Muscle of leg (tissue), 11 donors: ENCODE measurements around the gene BRD7. TPM values are rescaled to one million over a fixed set of nuclear protein-coding genes. Genes with fewer than 3 reads are reported as not detected.

Source experiments
- DNase-seq: peaks from one replicate; pipeline ENCODE4 v3.0.0; 2013
- H3K27ac ChIP-seq: one replicate; pipeline ENCODE4 v1.5.1; 2013; ENCODE audit warnings: mild to moderate bottlenecking, low read length, control low read depth
- H3K27me3 ChIP-seq: one replicate; pipeline ENCODE4 v1.6.1; 2013; ENCODE audit warnings: low read length; ENCODE audit not compliant: control insufficient read depth, insufficient read depth
- H3K36me3 ChIP-seq: one replicate; pipeline ENCODE4 v1.6.1; 2013; ENCODE audit warnings: low read length; ENCODE audit not compliant: control insufficient read depth, insufficient read depth
- H3K4me1 ChIP-seq: one replicate; pipeline ENCODE4 v1.6.1; 2013; ENCODE audit warnings: low read length; ENCODE audit not compliant: control insufficient read depth, insufficient read depth
- H3K4me3 ChIP-seq: one replicate; pipeline ENCODE4 v1.5.1; 2013; ENCODE audit warnings: low read length, control low read depth
- H3K9me3 ChIP-seq: replicated peaks from 2 replicates; pipeline ENCODE4 v1.6.1; 2013; ENCODE audit warnings: low read depth, low read length; ENCODE audit not compliant: control insufficient read depth
- WGBS: methylation state at CpG from one replicate; pipeline ENCODE4 v1.1.5; 2013; ENCODE audit warnings: missing lambda C conversion rate; ENCODE audit not compliant: insufficient coverage; 5-methylcytosine and 5-hydroxymethylcytosine counted together
- polyA plus RNA-seq, 8 donors: library from polyadenylated mRNA; unstranded; fragments of 120-200 nt; gene quantifications; one replicate each; pipeline versions ENCODE4 v1.2.1 to v1.2.3, GENCODE V29; 2013; ENCODE audit warnings: inconsistent platforms in 1 of 8, low replicate concordance in 1 of 8; ENCODE audit not compliant: insufficient read length in 8 of 8, insufficient read depth in 1 of 8
- total RNA-seq: library from RNA; stranded (reverse); fragments of 120-200 nt; gene quantifications from one replicate; pipeline ENCODE4 v1.2.4, GENCODE V29; 2013

BRD7 gene
- total and polyA plus RNA-seq, 9 donors = 56.7 to 76.5 (median 69.5) TPM

- peaks cover 44% of the 10 kb centered on the region for H3K36me3 ChIP-seq
- H3K27ac ChIP-seq = no peak overlapping the region
- H3K27me3 ChIP-seq = no peaks in the 10 kb centered on the region
- WGBS = 81% methylated on average over 20 of the region's 22 CpGs
- H3K4me1 ChIP-seq = no peaks in the 10 kb centered on the region
- no peak for DNase-seq
- no peak overlapping the region for H3K4me3 ChIP-seq
- no peaks in the 10 kb centered on the region for H3K9me3 ChIP-seq
These were observed 56.8 kb downstream of the BRD7 start for GRCh38 chr16:50311891-50312501.

GRCh38 chr16:50311134-50311528 lies 57.7 kb downstream of the BRD7 start:
- H3K4me3 ChIP-seq = no peak overlapping the region
- 83% methylated on average over 3 of the region's 4 CpGs for WGBS
- no peaks in the 10 kb centered on the region for H3K4me1 ChIP-seq
- H3K27ac ChIP-seq = no peak overlapping the region
- H3K27me3 ChIP-seq = no peaks in the 10 kb centered on the region
- DNase-seq = no peak
- H3K9me3 ChIP-seq = no peaks in the 10 kb centered on the region
- peaks cover 35% of the 10 kb centered on the region for H3K36me3 ChIP-seq

GRCh38 chr16:50310308-50311133 lies 58.3 kb downstream of the BRD7 start:
- H3K9me3 ChIP-seq = no peaks in the 10 kb centered on the region
- H3K4me1 ChIP-seq = peaks cover 2% of the 10 kb centered on the region
- DNase-seq = no peak
- H3K27ac ChIP-seq = no peak overlapping the region
- H3K27me3 ChIP-seq = no peaks in the 10 kb centered on the region
- 64% methylated on average over 11 of the region's 18 CpGs for WGBS
- H3K36me3 ChIP-seq = peaks cover 29% of the 10 kb centered on the region
- H3K4me3 ChIP-seq = no peak overlapping the region

- no peak overlapping the region for H3K27ac ChIP-seq
- H3K4me1 ChIP-seq = peaks cover 2% of the 10 kb centered on the region
- DNase-seq = no peak
- no peaks in the 10 kb centered on the region for H3K27me3 ChIP-seq
- peaks cover 21% of the 10 kb centered on the region for H3K36me3 ChIP-seq
- H3K4me3 ChIP-seq = no peak overlapping the region
- H3K9me3 ChIP-seq = no peaks in the 10 kb centered on the region
- 50% methylated on average over 13 of the region's 15 CpGs for WGBS
These were observed 59.1 kb downstream of the BRD7 start for GRCh38 chr16:50309527-50310307.

GRCh38 chr16:50309156-50309526 lies 59.6 kb downstream of the BRD7 start:
- DNase-seq = no peak
- peaks cover 18% of the 10 kb centered on the region for H3K36me3 ChIP-seq
- 65% methylated on average over 10 of the region's 11 CpGs for WGBS

GRCh38 chr16:50308237-50308965 lies 60.4 kb downstream of the BRD7 start:
- peaks cover 2% of the 10 kb centered on the region for H3K4me1 ChIP-seq
- no peak overlapping the region for H3K4me3 ChIP-seq
- H3K27me3 ChIP-seq = no peaks in the 10 kb centered on the region
- H3K9me3 ChIP-seq = no peaks in the 10 kb centered on the region
- 90% methylated on average over 16 of the region's 18 CpGs for WGBS
- peaks cover 15% of the 10 kb centered on the region for H3K36me3 ChIP-seq
- H3K27ac ChIP-seq = no peak overlapping the region
- no peak for DNase-seq

More at GRCh38 chr16:50309156-50309526, 59.6 kb downstream of the BRD7 start:
- no peak overlapping the region for H3K4me3 ChIP-seq
- no peak overlapping the region for H3K27ac ChIP-seq
- no peaks in the 10 kb centered on the region for H3K27me3 ChIP-seq
- peaks cover 2% of the 10 kb centered on the region for H3K4me1 ChIP-seq
- no peaks in the 10 kb centered on the region for H3K9me3 ChIP-seq

- H3K36me3 ChIP-seq = peaks cover 3% of the 10 kb centered on the region
- no peaks in the 10 kb centered on the region for H3K9me3 ChIP-seq
- H3K4me3 ChIP-seq = no peak overlapping the region
- no peak for DNase-seq
- 66% methylated on average over 7 of the region's 9 CpGs for WGBS
- H3K27ac ChIP-seq = no peak overlapping the region
- H3K27me3 ChIP-seq = no peaks in the 10 kb centered on the region
- H3K4me1 ChIP-seq = peaks cover 2% of the 10 kb centered on the region
These were observed 62.5 kb downstream of the BRD7 start for GRCh38 chr16:50306287-50306686.

- Histone ChIP-seq H3K27ac (no peak overlapping the region), H3K27me3 (no peaks in the 10 kb centered on the region), H3K9me3 (no peaks in the 10 kb centered on the region), H3K4me1 (peaks cover 2% of the 10 kb centered on the region), H3K4me3 (no peak overlapping the region), H3K36me3 (peaks cover 3% of the 10 kb centered on the region)
- 53% methylated on average over 11 of the region's 21 CpGs for WGBS
- no peak for DNase-seq
These were observed 63.2 kb downstream of the BRD7 start for GRCh38 chr16:50305441-50306061.

GRCh38 chr16:50304467-50305440 lies 64.0 kb downstream of the BRD7 start:
- H3K9me3 ChIP-seq = no peaks in the 10 kb centered on the region
- peaks cover 3% of the 10 kb centered on the region for H3K36me3 ChIP-seq
- peaks cover 2% of the 10 kb centered on the region for H3K4me1 ChIP-seq
- DNase-seq = no peak
- WGBS = 93% methylated on average over 18 of the region's 25 CpGs
- H3K27me3 ChIP-seq = no peaks in the 10 kb centered on the region
- H3K4me3 ChIP-seq = no peak overlapping the region
- no peak overlapping the region for H3K27ac ChIP-seq
